ENCODE data around the gene LTBP3. TPM values are rescaled to one million over a fixed set of nuclear protein-coding genes. Genes with fewer than 3 reads are reported as not detected.

The LTBP3 gene
- total and polyA plus RNA-seq, 9 of the 15 experiments (the other 6 are each of a cell fraction or from before 2014, with no cell fraction given) = 0.06 to 20.5 (median 4.8) TPM

DNA sequence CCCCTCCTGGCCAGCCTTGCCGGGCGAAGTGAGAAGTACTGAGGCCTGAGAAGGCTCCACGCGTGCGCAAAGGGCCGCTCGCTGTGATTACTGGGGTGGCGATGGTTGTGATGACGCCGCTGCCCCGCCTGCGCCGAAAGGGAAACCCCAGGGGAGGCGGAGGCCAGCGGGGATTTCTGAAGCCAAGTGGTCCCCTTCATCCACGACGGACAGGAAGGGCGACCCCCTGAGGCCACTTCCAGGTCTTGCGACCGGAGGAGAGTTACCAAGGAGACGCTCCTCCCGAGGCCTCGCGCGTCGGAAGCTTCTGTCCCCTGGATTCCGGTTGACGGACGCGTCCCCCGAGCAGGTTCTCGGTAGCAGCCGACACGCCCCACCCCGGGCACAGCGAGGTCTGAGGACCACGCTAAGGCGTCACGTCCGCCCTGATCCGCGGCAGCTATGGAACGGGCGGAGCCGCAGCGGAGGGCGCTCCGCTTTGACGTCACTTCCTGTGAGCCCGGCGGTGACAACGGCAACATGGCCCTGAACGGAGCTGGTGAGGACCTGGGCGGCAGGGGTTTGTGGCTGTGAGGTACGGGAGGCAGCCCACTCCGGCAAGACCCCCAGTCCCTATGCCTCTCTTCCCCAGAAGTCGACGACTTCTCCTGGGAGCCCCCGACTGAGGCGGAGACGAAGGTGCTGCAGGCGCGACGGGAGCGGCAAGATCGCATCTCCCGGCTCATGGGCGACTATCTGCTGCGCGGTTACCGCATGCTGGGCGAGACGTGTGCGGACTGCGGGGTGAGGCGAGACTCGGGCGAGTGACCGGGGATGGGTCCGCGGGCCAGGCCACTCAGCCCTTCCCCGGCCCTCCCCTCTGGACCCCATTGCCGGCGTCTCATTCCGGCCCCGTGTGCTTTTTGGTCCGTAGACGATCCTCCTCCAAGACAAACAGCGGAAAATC lies 12.1 kb upstream of the LTBP3 start, which contains the start of gene ZNRD2 (continued):
- peak; percentile 98 for TF ChIP-seq ETV5 (CRISPR knock-in tag; IDR thresholded peaks at IDR 0.05; ENCODE audit: low read depth)
- no peak for TF ChIP-seq ZZZ3 (IDR thresholded peaks at IDR 0.05)
- TF ChIP-seq RB1 (IDR thresholded peaks at IDR 0.05; ENCODE audit: low read depth) = peak; percentile 36; the same call in 1 of the 2 replicates
- peak in 1 of 2 experiments; percentile 82; a peak in 1 of 4 replicates for TF ChIP-seq KDM4B (IDR thresholded peaks at IDR 0.05; ENCODE audit: borderline replicate concordance in 2 of 2, low read depth in 1 of 2)
- TF ChIP-seq, protein P1, sequence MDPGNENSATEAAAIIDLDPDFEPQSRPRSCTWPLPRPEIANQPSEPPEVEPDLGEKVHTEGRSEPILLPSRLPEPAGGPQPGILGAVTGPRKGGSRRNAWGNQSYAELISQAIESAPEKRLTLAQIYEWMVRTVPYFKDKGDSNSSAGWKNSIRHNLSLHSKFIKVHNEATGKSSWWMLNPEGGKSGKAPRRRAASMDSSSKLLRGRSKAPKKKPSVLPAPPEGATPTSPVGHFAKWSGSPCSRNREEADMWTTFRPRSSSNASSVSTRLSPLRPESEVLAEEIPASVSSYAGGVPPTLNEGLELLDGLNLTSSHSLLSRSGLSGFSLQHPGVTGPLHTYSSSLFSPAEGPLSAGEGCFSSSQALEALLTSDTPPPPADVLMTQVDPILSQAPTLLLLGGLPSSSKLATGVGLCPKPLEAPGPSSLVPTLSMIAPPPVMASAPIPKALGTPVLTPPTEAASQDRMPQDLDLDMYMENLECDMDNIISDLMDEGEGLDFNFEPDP (CRISPR knock-in tag; IDR thresholded peaks at IDR 0.05) = 0 out of 2 replicates have a peak, but pooled peaks have one; percentile 42
- peak; percentile 83 for TF ChIP-seq MBD2 (IDR thresholded peaks at IDR 0.05; ENCODE audit: borderline replicate concordance, low read depth)
- peak; percentile 64 for TF ChIP-seq ESRRA (IDR thresholded peaks at IDR 0.05; ENCODE audit: borderline replicate concordance, low read depth)
- peak; percentile 69 for TF ChIP-seq SETDB1 (IDR thresholded peaks at IDR 0.05; ENCODE audit: low read length)
- TF ChIP-seq IFI16 (CRISPR knock-in tag; IDR thresholded peaks at IDR 0.05) = no peak
- TF ChIP-seq YBX1 (IDR thresholded peaks at IDR 0.05) = no peak
- TF ChIP-seq, protein P2, sequence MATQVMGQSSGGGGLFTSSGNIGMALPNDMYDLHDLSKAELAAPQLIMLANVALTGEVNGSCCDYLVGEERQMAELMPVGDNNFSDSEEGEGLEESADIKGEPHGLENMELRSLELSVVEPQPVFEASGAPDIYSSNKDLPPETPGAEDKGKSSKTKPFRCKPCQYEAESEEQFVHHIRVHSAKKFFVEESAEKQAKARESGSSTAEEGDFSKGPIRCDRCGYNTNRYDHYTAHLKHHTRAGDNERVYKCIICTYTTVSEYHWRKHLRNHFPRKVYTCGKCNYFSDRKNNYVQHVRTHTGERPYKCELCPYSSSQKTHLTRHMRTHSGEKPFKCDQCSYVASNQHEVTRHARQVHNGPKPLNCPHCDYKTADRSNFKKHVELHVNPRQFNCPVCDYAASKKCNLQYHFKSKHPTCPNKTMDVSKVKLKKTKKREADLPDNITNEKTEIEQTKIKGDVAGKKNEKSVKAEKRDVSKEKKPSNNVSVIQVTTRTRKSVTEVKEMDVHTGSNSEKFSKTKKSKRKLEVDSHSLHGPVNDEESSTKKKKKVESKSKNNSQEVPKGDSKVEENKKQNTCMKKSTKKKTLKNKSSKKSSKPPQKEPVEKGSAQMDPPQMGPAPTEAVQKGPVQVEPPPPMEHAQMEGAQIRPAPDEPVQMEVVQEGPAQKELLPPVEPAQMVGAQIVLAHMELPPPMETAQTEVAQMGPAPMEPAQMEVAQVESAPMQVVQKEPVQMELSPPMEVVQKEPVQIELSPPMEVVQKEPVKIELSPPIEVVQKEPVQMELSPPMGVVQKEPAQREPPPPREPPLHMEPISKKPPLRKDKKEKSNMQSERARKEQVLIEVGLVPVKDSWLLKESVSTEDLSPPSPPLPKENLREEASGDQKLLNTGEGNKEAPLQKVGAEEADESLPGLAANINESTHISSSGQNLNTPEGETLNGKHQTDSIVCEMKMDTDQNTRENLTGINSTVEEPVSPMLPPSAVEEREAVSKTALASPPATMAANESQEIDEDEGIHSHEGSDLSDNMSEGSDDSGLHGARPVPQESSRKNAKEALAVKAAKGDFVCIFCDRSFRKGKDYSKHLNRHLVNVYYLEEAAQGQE (IDR thresholded peaks at IDR 0.05; ENCODE audit: borderline replicate concordance) = peak; percentile 71; the same call in 1 of the 2 replicates
- TF ChIP-seq, protein P2 (CRISPR knock-in tag; IDR thresholded peaks at IDR 0.05; ENCODE audit: low read depth) = no peak
- peak; percentile 12 for TF ChIP-seq ZFP36 (IDR thresholded peaks at IDR 0.05; ENCODE audit: low read depth, low read length, partially characterized antibody)
- no peak for TF ChIP-seq ZNF239 (CRISPR knock-in tag; IDR thresholded peaks at IDR 0.05)
- TF ChIP-seq ZNF134 (CRISPR knock-in tag; conservative IDR thresholded peaks at IDR 0.05) = no peak
- TF ChIP-seq RBBP5 (IDR thresholded peaks at IDR 0.05; ENCODE audit: borderline replicate concordance, insufficient read depth, low read length, poor library complexity, severe bottlenecking) = peak; percentile 84
- TF ChIP-seq ZNF324 (CRISPR knock-in tag; IDR thresholded peaks at IDR 0.05) = no peak
- peak; percentile 81; the same call in 1 of the 2 replicates for TF ChIP-seq CBFB (CRISPR knock-in tag; IDR thresholded peaks at IDR 0.05)
- peak; percentile 93 for TF ChIP-seq ATF1 (CRISPR knock-in tag; IDR thresholded peaks at IDR 0.05)
- TF ChIP-seq ATF1 (tag; IDR thresholded peaks at IDR 0.05) = peak; percentile 99
